Liver (tissue), 9 donors: ENCODE measurements around the gene LIN9. TPM values are rescaled to one million over a fixed set of nuclear protein-coding genes. Genes with fewer than 3 reads are reported as not detected.

Experiments
- DNase-seq: peaks from one replicate; pipeline ENCODE4 v3.0.0-alpha.2; 2017; ENCODE audit warnings: low spot score
- H3K27ac ChIP-seq, 2 donors: one replicate each; pipeline ENCODE4 v1.7.0; 2013; ENCODE audit warnings: inconsistent platforms in 2 of 2, low read length in 2 of 2, control low read depth in 1 of 2, low read depth in 1 of 2, mild to moderate bottlenecking in 1 of 2
- H3K27me3 ChIP-seq, 4 donors: one replicate each; pipeline versions ENCODE4 v1.6.1 to v1.7.0; 2013; ENCODE audit warnings: low read length in 3 of 4, inconsistent platforms in 1 of 4, mild to moderate bottlenecking in 1 of 4, moderate library complexity in 1 of 4; ENCODE audit not compliant: control insufficient read depth in 4 of 4, insufficient read depth in 4 of 4
- H3K36me3 ChIP-seq, 4 donors: one replicate each; pipeline versions ENCODE4 v1.6.1 to v1.7.0; 2013; ENCODE audit warnings: low read length in 3 of 4, mild to moderate bottlenecking in 3 of 4, low read depth in 1 of 4, moderate library complexity in 1 of 4; ENCODE audit not compliant: control insufficient read depth in 4 of 4, insufficient read depth in 3 of 4
- H3K4me1 ChIP-seq, 4 donors: one replicate each; pipeline versions ENCODE4 v1.6.1 to v1.7.0; 2013; ENCODE audit warnings: low read length in 3 of 4, mild to moderate bottlenecking in 3 of 4, moderate library complexity in 1 of 4; ENCODE audit not compliant: control insufficient read depth in 4 of 4, insufficient read depth in 4 of 4
- H3K4me3 ChIP-seq, 3 donors: one replicate each; pipeline versions ENCODE4 v1.6.1 to v1.7.0; 2013; ENCODE audit warnings: low read length in 3 of 3, control low read depth in 1 of 3, low read depth in 1 of 3, mild to moderate bottlenecking in 1 of 3
- H3K9ac ChIP-seq, 2 donors: one replicate each; pipeline ENCODE4 v1.7.0; 2013; ENCODE audit warnings: low read length in 2 of 2, mild to moderate bottlenecking in 2 of 2, moderate library complexity in 2 of 2, control low read depth in 1 of 2, low read depth in 1 of 2
- H3K9me3 ChIP-seq, 4 donors: one replicate each; pipeline versions ENCODE4 v1.6.1 to v1.7.0; 2013; ENCODE audit warnings: low read length in 3 of 4; ENCODE audit not compliant: control insufficient read depth in 4 of 4
- ATF3 ChIP-seq: IDR thresholded peaks from 2 replicates; pipeline ENCODE4 v1.6.1; 2016; ENCODE audit warnings: antibody characterized with exemption
- CTCF ChIP-seq: fragments of 150-350 bp; IDR thresholded peaks from 2 replicates; pipeline ENCODE4 v1.5.1; 2017; ENCODE audit warnings: improper control_type of control experiment, low read depth, low read length; ENCODE audit not compliant: missing input control
- EGR1 ChIP-seq, 2 donors: IDR thresholded peaks; 2 replicates each; pipeline ENCODE4 v1.6.1; 2016 to 2018; ENCODE audit warnings: antibody characterized with exemption in 2 of 2, low read depth in 2 of 2
- FOXA1 ChIP-seq: IDR thresholded peaks from 2 replicates; pipeline ENCODE4 v1.6.1; 2016; ENCODE audit warnings: antibody characterized with exemption
- FOXA2 ChIP-seq: IDR thresholded peaks from 2 replicates; pipeline ENCODE4 v1.6.1; 2016; ENCODE audit warnings: antibody characterized with exemption
- GABPA ChIP-seq, 2 donors: IDR thresholded peaks in 1 of 2; conservative IDR thresholded peaks in 1 of 2; 2 replicates each; pipeline ENCODE4 v1.6.1; 2016; ENCODE audit warnings: antibody characterized with exemption in 2 of 2, mild to moderate bottlenecking in 1 of 2, moderate library complexity in 1 of 2
- HNF4A ChIP-seq, 2 donors: conservative IDR thresholded peaks; 2 replicates each; pipeline ENCODE4 v1.6.1; 2016; ENCODE audit warnings: antibody characterized with exemption in 2 of 2, mild to moderate bottlenecking in 2 of 2
- HNF4G ChIP-seq: IDR thresholded peaks from 2 replicates; pipeline ENCODE4 v1.6.1; 2016; ENCODE audit warnings: antibody characterized with exemption
- JUND ChIP-seq, 2 donors: IDR thresholded peaks; 2 replicates each; pipeline ENCODE4 v1.6.1; 2016; ENCODE audit warnings: antibody characterized with exemption in 2 of 2
- MAX ChIP-seq: IDR thresholded peaks from 2 replicates; pipeline ENCODE4 v1.6.1; 2016; ENCODE audit warnings: antibody characterized with exemption
- NR2F2 ChIP-seq: IDR thresholded peaks from 2 replicates; pipeline ENCODE4 v1.6.1; 2016; ENCODE audit warnings: antibody characterized with exemption
- RAD21 ChIP-seq, 2 donors: IDR thresholded peaks; 2 replicates each; pipeline ENCODE4 v1.6.1; 2016; ENCODE audit warnings: antibody characterized with exemption in 2 of 2, mild to moderate bottlenecking in 2 of 2
- REST ChIP-seq: IDR thresholded peaks from 2 replicates; pipeline ENCODE4 v1.6.1; 2016; ENCODE audit warnings: antibody characterized with exemption, mild to moderate bottlenecking
- RXRA ChIP-seq, 2 donors: IDR thresholded peaks; 2 replicates each; pipeline ENCODE4 v1.6.1; 2017 to 2018; ENCODE audit warnings: antibody characterized with exemption in 2 of 2, mild to moderate bottlenecking in 1 of 2
- SP1 ChIP-seq: IDR thresholded peaks from 2 replicates; pipeline ENCODE4 v1.6.1; 2018; ENCODE audit warnings: antibody characterized with exemption, mild to moderate bottlenecking
- TAF1 ChIP-seq: conservative IDR thresholded peaks from 2 replicates; pipeline ENCODE4 v1.6.1; 2016; ENCODE audit warnings: antibody characterized with exemption, mild to moderate bottlenecking
- YY1 ChIP-seq: IDR thresholded peaks from 2 replicates; pipeline ENCODE4 v1.6.1; 2016; ENCODE audit warnings: antibody characterized with exemption, mild to moderate bottlenecking
- ZBTB33 ChIP-seq: IDR thresholded peaks from 2 replicates; pipeline ENCODE4 v1.6.1; 2016; ENCODE audit warnings: antibody characterized with exemption
- WGBS: extraction: QIAGEN DNeasy Blood & Tissue Kit; methylation state at CpG from one replicate; pipeline ENCODE4 v1.1.7; 2013; 5-methylcytosine and 5-hydroxymethylcytosine counted together
- polyA plus RNA-seq, 2 donors: library from polyadenylated mRNA; stranded (reverse) in 1 of 2; unstranded in 1 of 2; fragments of 200-250 nt in 1 of 2; fragments of >200 nt in 1 of 2; fragmentation: Nextera tagmentation in 1 of 2; extraction: Ambion mirVana in 1 of 2; gene quantifications; one replicate each; pipeline versions ENCODE4 v1.2.1 to v1.2.3, GENCODE V29; 2013 to 2015
- total RNA-seq, 2 donors: library from RNA; depleted of rRNA; stranded (reverse); fragments of >200 nt; gene quantifications; one replicate each; pipeline ENCODE4 v1.2.3, GENCODE V29; 2014
- donor health status: healthy.
- donor health status: healthy.
- donor health status: healthy.
- donor health status: healthy.
- donor health status: healthy.

The LIN9 gene
- total and polyA plus RNA-seq, 4 donors = 0.50 to 7.9 (median 1.00) TPM

- H3K4me1 ChIP-seq = no peaks in the 10 kb centered on the region
- H3K36me3 ChIP-seq = no peaks in the 10 kb centered on the region
- WGBS = 90% methylated on average over 11 of the region's 11 CpGs
- H3K27ac ChIP-seq = no peak overlapping the region
- DNase-seq = no peak
- no peak overlapping the region for H3K9ac ChIP-seq
- no peaks in the 10 kb centered on the region for H3K9me3 ChIP-seq
- no peak overlapping the region for H3K4me3 ChIP-seq
- TF ChIP-seq RAD21 (IDR thresholded peaks at IDR 0.05) (no peak), HNF4A (conservative IDR thresholded peaks at IDR 0.05) (no peak), SP1 (no peak), ZBTB33 (no peak), MAX (no peak), HNF4G (no peak), YY1 (no peak), TAF1 (no peak), NR2F2 (no peak)
- no peaks in the 10 kb centered on the region for H3K27me3 ChIP-seq
Observed at GRCh38 chr1:226349081-226349480, 40.1 kb upstream of the LIN9 start.

GRCh38 chr1:226344441-226345259 is 35.7 kb upstream of the LIN9 start:
- Histone ChIP-seq H3K9ac (no peak overlapping the region), H3K4me3 (no peak overlapping the region), H3K27ac (no peak overlapping the region), H3K9me3 (no peaks in the 10 kb centered on the region), H3K4me1 (no peaks in the 10 kb centered on the region), H3K27me3 (no peaks in the 10 kb centered on the region), H3K36me3 (no peaks in the 10 kb centered on the region)
- WGBS = 77% methylated on average over 8 of the region's 8 CpGs
- no peak for TF ChIP-seq FOXA1
- TF ChIP-seq HNF4G = no peak
- no peak for TF ChIP-seq HNF4A (conservative IDR thresholded peaks at IDR 0.05)
- TF ChIP-seq ATF3 = no peak
- no peak for TF ChIP-seq EGR1 (IDR thresholded peaks at IDR 0.05; ENCODE audit: low read depth in 2 of 2)
- TF ChIP-seq JUND (IDR thresholded peaks at IDR 0.05) = no peak
- no peak for TF ChIP-seq RAD21 (IDR thresholded peaks at IDR 0.05)
- TF ChIP-seq GABPA (IDR thresholded peaks at IDR 0.05 in 1 of 2, conservative IDR thresholded peaks at IDR 0.05 in 1 of 2) = no peak
- no peak for TF ChIP-seq MAX
- TF ChIP-seq NR2F2 = no peak
- TF ChIP-seq SP1 = no peak
- TF ChIP-seq CTCF = no peak
- no peak for TF ChIP-seq REST
- no peak for TF ChIP-seq YY1
- no peak for TF ChIP-seq TAF1
- TF ChIP-seq FOXA2 = no peak
- no peak for TF ChIP-seq RXRA (IDR thresholded peaks at IDR 0.05)
- no peak for TF ChIP-seq ZBTB33
- no peak for DNase-seq
